Coronary artery (tissue), 2 donors: ENCODE results near the gene BTBD18.
A peak's percentile ranks its signal among the peaks of the same experiment; 100 is the strongest.

Experiments
- DNase-seq: peaks from one replicate; pipeline ENCODE4 v3.0.0-alpha.2; 2017; ENCODE audit warnings: low spot score
- H3K27ac ChIP-seq, 2 donors: fragments of 200-600 bp; sonication (generic); one replicate each; pipeline ENCODE4 v1.5.1; 2016 to 2019
- H3K4me3 ChIP-seq: fragments of 200-600 bp; sonication (generic); 2 replicates; pipeline ENCODE4 v1.5.1; 2016; ENCODE audit warnings: mild to moderate bottlenecking, moderate library complexity
- CTCF ChIP-seq: fragments of 200-600 bp; sonication (generic); IDR thresholded peaks from one replicate; pipeline ENCODE4 v1.5.1; 2019; ENCODE audit warnings: antibody characterized with exemption

Gene BTBD18

GRCh38 chr11:57751676-57752253 lies at the start of gene BTBD18:
Gene BTBD18, minus strand, starts transcription at chr11:57751819. Its CDS starts 631 bp downstream, at chr11:57751188.
- no peak within 1 kb of the TSS for H3K27ac ChIP-seq
- no peak within 1 kb of the TSS for H3K4me3 ChIP-seq
- TF ChIP-seq CTCF, result no peak
- DNase-seq, result no peak

- no peak for DNase-seq
- TF ChIP-seq CTCF, result no peak
- H3K27ac ChIP-seq, result no peak overlapping the region
- no peak overlapping the region for H3K4me3 ChIP-seq
Measured at GRCh38 chr11:57801183-57801485, 49.5 kb upstream of the BTBD18 start.

GRCh38 chr11:57800444-57801182 lies 49.0 kb upstream of the BTBD18 start:
- TF ChIP-seq CTCF, result peak; percentile 88
- no peak for DNase-seq
- Histone ChIP-seq H3K4me3 (no peak overlapping the region), H3K27ac (peak overlapping the region in 1 of 2 donors; percentile 52)

GRCh38 chr11:57798905-57799559 lies 47.4 kb upstream of the BTBD18 start:
- no peak for TF ChIP-seq CTCF
- H3K4me3 ChIP-seq, result no peak overlapping the region

GRCh38 chr11:57793351-57794115 lies 41.9 kb upstream of the BTBD18 start:
- DNase-seq, result no peak
- H3K27ac ChIP-seq, result no peak overlapping the region

More at GRCh38 chr11:57798905-57799559, 47.4 kb upstream of the BTBD18 start:
- peak overlapping the region in 1 of 2 donors; percentile 51 for H3K27ac ChIP-seq
- DNase-seq, result no peak

GRCh38 chr11:57792870-57793269 lies 41.3 kb upstream of the BTBD18 start:
- no peak for TF ChIP-seq CTCF
- Histone ChIP-seq H3K27ac (peak overlapping the region in 1 of 2 donors; percentile 41), H3K4me3 (no peak overlapping the region)
- no peak for DNase-seq

More at GRCh38 chr11:57793351-57794115, 41.9 kb upstream of the BTBD18 start:
- TF ChIP-seq CTCF, result no peak
- no peak overlapping the region for H3K4me3 ChIP-seq
